NCI-H2196 treated with DMSO at 0.1 percent for 48 hours (cell line): ENCODE data around the gene PRKCA.
A peak's percentile ranks its signal among the peaks of the same experiment; 100 is the strongest.

ENCODE experiments used
- DNase-seq: peaks from one replicate; lab custom pipeline; 2025; ENCODE audit not compliant: unreplicated experiment; lab: John Stamatoyannopoulos, UW

Gene PRKCA

GRCh38 chr17:66752411-66752810, 450.0 kb downstream of the PRKCA start:
- DNase-seq = no peak

- DNase-seq = no peak
Observed at GRCh38 chr17:66753126-66753920, 450.9 kb downstream of the PRKCA start.

- DNase-seq = peak; percentile 67
Observed at GRCh38 chr17:66755101-66755943, 452.9 kb downstream of the PRKCA start.

- DNase-seq = no peak
Observed at GRCh38 chr17:66755944-66756290, 453.5 kb downstream of the PRKCA start.

- DNase-seq = no peak
Observed at GRCh38 chr17:66760324-66760723, 457.9 kb downstream of the PRKCA start.

GRCh38 chr17:66762276-66762675, 459.9 kb downstream of the PRKCA start:
- no peak for DNase-seq

- no peak for DNase-seq
Observed at GRCh38 chr17:66763056-66763455, 460.6 kb downstream of the PRKCA start.

GRCh38 chr17:66764506-66764905, 462.1 kb downstream of the PRKCA start:
- DNase-seq = peak; percentile 27

- DNase-seq = no peak
Observed at GRCh38 chr17:66767154-66767933, 464.9 kb downstream of the PRKCA start.

- DNase-seq = no peak
Observed at GRCh38 chr17:66769911-66770310, 467.5 kb downstream of the PRKCA start.

- DNase-seq = no peak
Observed at GRCh38 chr17:66772148-66772812, 469.9 kb downstream of the PRKCA start.

GRCh38 chr17:66775271-66775670, 472.9 kb downstream of the PRKCA start:
- no peak for DNase-seq

GRCh38 chr17:66775881-66776400, 473.5 kb downstream of the PRKCA start:
- DNase-seq = no peak

- DNase-seq = no peak
Observed at GRCh38 chr17:66776999-66777688, 474.7 kb downstream of the PRKCA start.

GRCh38 chr17:66777689-66778225, 475.3 kb downstream of the PRKCA start:
- peak; percentile 52 for DNase-seq

- no peak for DNase-seq
Observed at GRCh38 chr17:66778531-66779236, 476.3 kb downstream of the PRKCA start.

- no peak for DNase-seq
Observed at GRCh38 chr17:66779237-66779606, 476.8 kb downstream of the PRKCA start.

- no peak for DNase-seq
Observed at GRCh38 chr17:66781135-66781534, 478.7 kb downstream of the PRKCA start.

GRCh38 chr17:66782851-66783250, 480.4 kb downstream of the PRKCA start:
- DNase-seq = no peak
